HCT116 (cell line): ENCODE data around the gene LMNTD2. TPM values are rescaled to one million over a fixed set of nuclear protein-coding genes. Genes with fewer than 3 reads are reported as not detected.

Experiments used
- ATAC-seq: fragments of 200-7000 bp; cut with Tn5 transposase; 2 replicates; pipeline ENCODE4 v1.9.1; 2020; ENCODE audit warnings: mild to moderate bottlenecking, moderate library complexity
- BruUV-seq: library from RNA; stranded (reverse); fragments of 400-500 nt; replicated peaks from 2 replicates; lab custom pipeline; 2021; lab: Mats Ljungman, UMichigan
- CTCF ChIA-PET: fragments of 300-600 bp; sonication (Branson Sonifier 250); formaldehyde crosslinking; loops from one replicate; lab custom pipeline; 2021; ENCODE audit warnings: antibody characterized with exemption; lab: Charles Lee
- POLR2A ChIA-PET: fragments of 300-600, 350-600 bp; sonication (Branson Sonifier 250); formaldehyde crosslinking; loops from one replicate; lab custom pipeline; 2021; ENCODE audit warnings: antibody characterized with exemption; lab: Charles Lee
- RAD21 ChIA-PET, 2 experiments: fragments of 300-600 bp; sonication (Branson Sonifier 250); formaldehyde crosslinking; loops; one replicate each; lab custom pipeline; 2023; ENCODE audit warnings: low total read pairs in 2 of 2; ENCODE audit not compliant: uncharacterized antibody in 2 of 2, unreplicated experiment in 2 of 2, low non-redundant PET in 1 of 2; lab: Charles Lee
- DNase-seq: peaks from one replicate; pipeline ENCODE4 v3.0.0-alpha.2; 2010; ENCODE audit warnings: low read depth, low spot score
- H2AFZ ChIP-seq: fragments of 200-600 bp; shearing (Covaris generic), sonication (generic); 2 replicates; pipeline ENCODE4 v1.6.1; 2017; ENCODE audit warnings: low read depth, mixed run types, mixed read lengths, antibody characterized with exemption, low read length; ENCODE audit not compliant: poor library complexity, severe bottlenecking
- H3K27ac ChIP-seq: 2 replicates; pipeline ENCODE4 v1.5.1; 2012; ENCODE audit warnings: low read depth, low read length
- H3K27me3 ChIP-seq: fragments of 200-600 bp; sonication (generic); 2 replicates; pipeline ENCODE4 v1.6.1; 2016; ENCODE audit warnings: mixed run types, low read length, mixed read lengths; ENCODE audit not compliant: insufficient read depth
- H3K36me3 ChIP-seq, 2 experiments: fragments of 200-500 bp in 1 of 2; fragments of 200-600 bp in 1 of 2; sonication (Bioruptor generic) in 1 of 2; sonication (generic) in 1 of 2; 2 replicates each; pipeline versions ENCODE4 v1.5.1 to v1.6.1; 2014 to 2016; ENCODE audit warnings: low read length in 2 of 2, inconsistent platforms in 1 of 2, mixed read lengths in 1 of 2, mixed run types in 1 of 2; ENCODE audit not compliant: insufficient read depth in 2 of 2, control insufficient read depth in 1 of 2
- H3K4me1 ChIP-seq, 2 experiments: fragments of 200-600 bp in 1 of 2; sonication (generic) in 1 of 2; 2 replicates each; pipeline versions ENCODE4 v1.5.1 to v1.6.1; 2012 to 2017; ENCODE audit warnings: low read length in 2 of 2, inconsistent platforms in 1 of 2, mild to moderate bottlenecking in 1 of 2, mixed read lengths in 1 of 2, mixed run types in 1 of 2, moderate library complexity in 1 of 2; ENCODE audit not compliant: insufficient read depth in 2 of 2, control insufficient read depth in 1 of 2
- H3K4me2 ChIP-seq: fragments of 200-600 bp; sonication (generic); 2 replicates; pipeline ENCODE4 v1.6.1; 2017; ENCODE audit warnings: mixed run types, low read length, mixed read lengths
- H3K4me3 ChIP-seq, 2 experiments: fragments of 200-600 bp in 1 of 2; sonication (generic) in 1 of 2; replicated peaks in 1 of 2; 2 replicates each; pipeline ENCODE4 v1.5.1; 2011 to 2016; ENCODE audit warnings: low read length in 2 of 2, control low read depth in 1 of 2, low read depth in 1 of 2, mild to moderate bottlenecking in 1 of 2, mixed read lengths in 1 of 2, mixed run types in 1 of 2
- H3K79me2 ChIP-seq: fragments of 200-600 bp; sonication (generic); 2 replicates; pipeline ENCODE4 v1.6.1; 2017; ENCODE audit warnings: mild to moderate bottlenecking, mixed run types, low read length, moderate library complexity, mixed read lengths; ENCODE audit not compliant: insufficient read depth
- H3K9ac ChIP-seq: fragments of 200-600 bp; sonication (generic); 2 replicates; pipeline ENCODE4 v1.6.1; 2016; ENCODE audit warnings: low read length, mixed read lengths
- H3K9me2 ChIP-seq: fragments of 200-600 bp; sonication (generic), shearing (Covaris generic); 2 replicates; pipeline ENCODE4 v1.6.1; 2017; ENCODE audit warnings: mixed run types, mild to moderate bottlenecking, moderate library complexity; ENCODE audit not compliant: insufficient read depth
- H3K9me3 ChIP-seq, 2 experiments: fragments of 200-500 bp in 1 of 2; fragments of 200-600 bp in 1 of 2; sonication (Bioruptor generic) in 1 of 2; sonication (generic) in 1 of 2; 2 replicates each; pipeline ENCODE4 v1.6.1; 2014 to 2017; ENCODE audit warnings: low read length in 2 of 2, mixed read lengths in 2 of 2, inconsistent platforms in 1 of 2, low read depth in 1 of 2, mild to moderate bottlenecking in 1 of 2, mixed run types in 1 of 2, moderate library complexity in 1 of 2; ENCODE audit not compliant: control insufficient read depth in 1 of 2, insufficient read depth in 1 of 2
- H4K20me1 ChIP-seq: fragments of 200-600 bp; sonication (generic), shearing (Covaris generic); 2 replicates; pipeline ENCODE4 v1.6.1; 2017; ENCODE audit warnings: mixed run types, mild to moderate bottlenecking, moderate library complexity; ENCODE audit not compliant: insufficient read depth
- CBX3 ChIP-seq: IDR thresholded peaks from 2 replicates; pipeline ENCODE4 v1.6.1; 2012; ENCODE audit warnings: low read depth
- EGR1 ChIP-seq: IDR thresholded peaks from 2 replicates; pipeline ENCODE4 v1.6.1; 2012; ENCODE audit warnings: low read depth
- ELF1 ChIP-seq: IDR thresholded peaks from 2 replicates; pipeline ENCODE4 v1.6.1; 2012; ENCODE audit warnings: low read depth, borderline replicate concordance
- EZH2 ChIP-seq: fragments of 200-600 bp; sonication (generic); IDR thresholded peaks from 2 replicates; pipeline ENCODE4 v1.6.1; 2017; ENCODE audit warnings: antibody characterized with exemption, mixed run types
- FOSL1 ChIP-seq: IDR thresholded peaks from 2 replicates; pipeline ENCODE4 v1.6.1; 2012; ENCODE audit warnings: low read depth
- POLR2A ChIP-seq: IDR thresholded peaks from 2 replicates; pipeline ENCODE4 v1.7.0; 2011; ENCODE audit warnings: borderline replicate concordance; ENCODE audit not compliant: insufficient read depth, insufficient read length; ENCODE audit errors: extremely low read depth
- RAD21 ChIP-seq: IDR thresholded peaks from 2 replicates; pipeline ENCODE4 v1.6.1; 2012; ENCODE audit warnings: low read depth, mild to moderate bottlenecking
- SIN3A ChIP-seq: IDR thresholded peaks from 2 replicates; pipeline ENCODE4 v1.6.1; 2012; ENCODE audit warnings: low read depth
- SP1 ChIP-seq: IDR thresholded peaks from 2 replicates; pipeline ENCODE4 v1.6.1; 2012; ENCODE audit warnings: low read depth
- SRF ChIP-seq: IDR thresholded peaks from 2 replicates; pipeline ENCODE4 v1.6.1; 2012; ENCODE audit warnings: low read depth
- TCF7L2 ChIP-seq: IDR thresholded peaks from 2 replicates; pipeline ENCODE4 v1.7.0; 2011; ENCODE audit warnings: borderline replicate concordance, inconsistent platforms; ENCODE audit not compliant: insufficient read depth, insufficient read length; ENCODE audit errors: extremely low read depth
- YY1 ChIP-seq: IDR thresholded peaks from 2 replicates; pipeline ENCODE4 v1.6.1; 2011; ENCODE audit warnings: low read length, low read depth, moderate library complexity, mild to moderate bottlenecking; ENCODE audit not compliant: insufficient replicate concordance; ENCODE audit errors: extremely low read depth
- ZNF274 ChIP-seq: fragments of 200-500 bp; sonication (Bioruptor generic); IDR thresholded peaks from 2 replicates; pipeline ENCODE4 v1.6.1; 2014; ENCODE audit warnings: mild to moderate bottlenecking, low read depth, low read length, inconsistent platforms
- intact Hi-C: fragments of 100-400 bp; cut with micrococcal nuclease; formaldehyde crosslinking; loops from 2 replicates; pipeline ENCODE4 v1.10.0; 2022
- total RNA-seq: library from RNA; stranded (reverse); gene quantifications from one replicate; pipeline ENCODE4 v1.2.1, GENCODE V29; 2021; ENCODE audit not compliant: unreplicated experiment
- TF ChIP-seq, protein P1 (sequence below): IDR thresholded peaks from 2 replicates; pipeline ENCODE4 v1.6.1; 2012; ENCODE audit warnings: low read depth
- TF ChIP-seq, protein P2 (sequence below): IDR thresholded peaks from 2 replicates; pipeline ENCODE4 v1.6.1; 2011; ENCODE audit warnings: mild to moderate bottlenecking, low read length, moderate library complexity; ENCODE audit not compliant: insufficient replicate concordance; ENCODE audit errors: extremely low read depth

Gene LMNTD2
- total RNA-seq, 1 experiment from 2014 or later = 9.5 TPM

DNA sequence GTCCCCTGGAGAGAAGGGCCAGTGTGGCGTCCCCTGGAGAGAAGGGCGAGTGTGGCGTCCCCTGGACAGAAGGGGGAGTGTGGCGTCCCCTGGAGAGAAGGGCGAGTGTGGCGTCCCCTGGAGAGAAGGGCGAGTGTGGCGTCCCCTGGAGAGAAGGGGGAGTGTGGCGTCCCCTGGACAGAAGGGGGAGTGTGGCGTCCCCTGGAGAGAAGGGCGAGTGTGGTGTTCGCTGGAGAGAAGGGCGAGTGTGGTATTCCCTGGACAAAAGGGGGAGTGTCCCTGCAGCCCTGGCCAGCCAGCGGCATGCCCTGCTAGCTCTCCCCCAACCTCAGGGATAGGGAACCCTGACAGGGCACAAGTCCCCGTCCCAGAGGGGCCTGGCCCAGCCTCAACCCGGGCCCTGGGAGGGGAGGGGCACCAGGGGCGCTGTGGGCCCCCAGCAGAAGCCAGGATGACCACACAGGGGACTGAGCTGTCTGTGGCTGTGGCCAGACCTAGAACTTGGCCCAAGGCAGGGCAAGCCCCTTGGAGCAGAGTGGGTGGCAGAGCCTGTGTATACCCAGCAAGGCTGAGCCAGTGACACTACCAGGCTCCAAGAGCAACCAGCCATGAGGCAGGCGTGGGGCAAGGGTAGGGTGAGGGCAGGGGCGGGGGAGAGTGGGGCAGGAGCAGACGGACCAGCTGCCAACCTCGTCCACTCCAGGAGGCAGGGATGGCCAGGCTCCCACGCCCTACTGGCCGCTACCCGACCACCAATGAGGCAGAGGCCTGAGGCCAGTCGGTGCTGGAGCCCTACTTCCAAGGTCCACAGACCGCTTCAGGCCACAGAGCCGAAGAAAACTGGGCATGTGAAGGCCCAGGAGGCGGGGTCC is 29.3 kb downstream of the LMNTD2 start (continued):
- TF ChIP-seq, protein P1, sequence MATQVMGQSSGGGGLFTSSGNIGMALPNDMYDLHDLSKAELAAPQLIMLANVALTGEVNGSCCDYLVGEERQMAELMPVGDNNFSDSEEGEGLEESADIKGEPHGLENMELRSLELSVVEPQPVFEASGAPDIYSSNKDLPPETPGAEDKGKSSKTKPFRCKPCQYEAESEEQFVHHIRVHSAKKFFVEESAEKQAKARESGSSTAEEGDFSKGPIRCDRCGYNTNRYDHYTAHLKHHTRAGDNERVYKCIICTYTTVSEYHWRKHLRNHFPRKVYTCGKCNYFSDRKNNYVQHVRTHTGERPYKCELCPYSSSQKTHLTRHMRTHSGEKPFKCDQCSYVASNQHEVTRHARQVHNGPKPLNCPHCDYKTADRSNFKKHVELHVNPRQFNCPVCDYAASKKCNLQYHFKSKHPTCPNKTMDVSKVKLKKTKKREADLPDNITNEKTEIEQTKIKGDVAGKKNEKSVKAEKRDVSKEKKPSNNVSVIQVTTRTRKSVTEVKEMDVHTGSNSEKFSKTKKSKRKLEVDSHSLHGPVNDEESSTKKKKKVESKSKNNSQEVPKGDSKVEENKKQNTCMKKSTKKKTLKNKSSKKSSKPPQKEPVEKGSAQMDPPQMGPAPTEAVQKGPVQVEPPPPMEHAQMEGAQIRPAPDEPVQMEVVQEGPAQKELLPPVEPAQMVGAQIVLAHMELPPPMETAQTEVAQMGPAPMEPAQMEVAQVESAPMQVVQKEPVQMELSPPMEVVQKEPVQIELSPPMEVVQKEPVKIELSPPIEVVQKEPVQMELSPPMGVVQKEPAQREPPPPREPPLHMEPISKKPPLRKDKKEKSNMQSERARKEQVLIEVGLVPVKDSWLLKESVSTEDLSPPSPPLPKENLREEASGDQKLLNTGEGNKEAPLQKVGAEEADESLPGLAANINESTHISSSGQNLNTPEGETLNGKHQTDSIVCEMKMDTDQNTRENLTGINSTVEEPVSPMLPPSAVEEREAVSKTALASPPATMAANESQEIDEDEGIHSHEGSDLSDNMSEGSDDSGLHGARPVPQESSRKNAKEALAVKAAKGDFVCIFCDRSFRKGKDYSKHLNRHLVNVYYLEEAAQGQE = no peak
- TF ChIP-seq ZNF274 = no peak
- TF ChIP-seq, all 23 proteins: peak for 0

DNA sequence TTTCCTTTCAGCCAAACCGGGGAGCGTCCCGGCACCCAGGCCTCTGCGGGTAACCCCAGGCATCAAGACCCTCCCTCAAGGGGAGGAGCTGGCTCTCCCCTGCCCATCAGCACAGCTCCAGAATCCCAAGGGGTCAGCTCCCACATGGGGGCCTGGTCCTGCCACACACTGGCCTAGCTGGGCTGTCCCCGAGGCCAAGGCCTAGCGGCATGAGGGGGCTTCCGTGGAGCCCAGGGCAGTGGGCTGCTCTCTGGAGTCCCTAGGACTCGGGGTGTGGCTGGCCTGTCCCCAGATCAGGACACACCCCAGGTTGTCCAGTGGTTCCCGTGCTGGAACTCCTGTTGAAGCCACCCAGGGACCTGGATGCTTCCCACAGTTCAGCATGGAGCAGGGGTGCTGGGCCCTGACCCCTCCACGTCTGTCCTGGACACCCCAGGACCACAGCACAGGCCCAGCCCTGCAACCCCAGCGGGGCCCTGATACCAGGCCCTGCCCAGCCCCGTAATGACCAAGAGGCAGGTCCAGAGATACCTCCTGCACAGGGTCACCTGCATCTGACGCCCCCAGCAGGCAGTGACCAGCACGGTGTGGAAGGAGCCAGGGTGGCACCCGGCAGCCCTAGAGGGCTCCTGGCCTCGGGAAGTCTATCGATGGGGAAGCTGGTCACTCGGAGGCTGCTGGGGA is 30.7 kb downstream of the LMNTD2 start:
- DNase-seq (no peak), ATAC-seq (no peak)
- ChIA-PET CTCF (no interaction called here), RAD21 (no interaction called here), POLR2A (no interaction called here)
- intact Hi-C loops = no loop called here
- H3K27me3 ChIP-seq = no peaks in the 10 kb centered on the region
- peaks cover 6 to 8% of the 10 kb centered on the region in 2 experiments; a peak in 3 of 4 replicates for H3K4me1 ChIP-seq
- no peak overlapping the region for H2AFZ ChIP-seq
- H3K9me3 ChIP-seq = no peaks in the 10 kb centered on the region
- H4K20me1 ChIP-seq = no peaks in the 10 kb centered on the region
- no peak overlapping the region for H3K27ac ChIP-seq
- peaks cover 0 to 26% of the 10 kb centered on the region in 2 experiments; a peak in 2 of 4 replicates for H3K36me3 ChIP-seq
- H3K9me2 ChIP-seq = no peaks in the 10 kb centered on the region
- BruUV-seq = no TSS peak
- H3K4me2 ChIP-seq = no peak overlapping the region
- H3K4me3 ChIP-seq = no peak overlapping the region
- H3K9ac ChIP-seq = no peak overlapping the region
- H3K79me2 ChIP-seq = peaks cover 25% of the 10 kb centered on the region
- TF ChIP-seq SRF (no peak), CBX3 (no peak), RAD21 (no peak), FOSL1 (no peak), TCF7L2 (no peak), YY1 (no peak), POLR2A (no peak), SP1 (no peak), SIN3A (no peak), ELF1 (no peak), EGR1 (no peak), EZH2 (no peak), ZNF274 (no peak)
- TF ChIP-seq, protein P2, sequence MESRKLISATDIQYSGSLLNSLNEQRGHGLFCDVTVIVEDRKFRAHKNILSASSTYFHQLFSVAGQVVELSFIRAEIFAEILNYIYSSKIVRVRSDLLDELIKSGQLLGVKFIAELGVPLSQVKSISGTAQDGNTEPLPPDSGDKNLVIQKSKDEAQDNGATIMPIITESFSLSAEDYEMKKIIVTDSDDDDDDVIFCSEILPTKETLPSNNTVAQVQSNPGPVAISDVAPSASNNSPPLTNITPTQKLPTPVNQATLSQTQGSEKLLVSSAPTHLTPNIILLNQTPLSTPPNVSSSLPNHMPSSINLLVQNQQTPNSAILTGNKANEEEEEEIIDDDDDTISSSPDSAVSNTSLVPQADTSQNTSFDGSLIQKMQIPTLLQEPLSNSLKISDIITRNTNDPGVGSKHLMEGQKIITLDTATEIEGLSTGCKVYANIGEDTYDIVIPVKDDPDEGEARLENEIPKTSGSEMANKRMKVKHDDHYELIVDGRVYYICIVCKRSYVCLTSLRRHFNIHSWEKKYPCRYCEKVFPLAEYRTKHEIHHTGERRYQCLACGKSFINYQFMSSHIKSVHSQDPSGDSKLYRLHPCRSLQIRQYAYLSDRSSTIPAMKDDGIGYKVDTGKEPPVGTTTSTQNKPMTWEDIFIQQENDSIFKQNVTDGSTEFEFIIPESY = no peak
